Stomach (tissue), 9 donors: ENCODE data around the gene VPS13D. TPM values are rescaled to one million over a fixed set of nuclear protein-coding genes. Genes with fewer than 3 reads are reported as not detected.
A peak's percentile ranks its signal among the peaks of the same experiment; 100 is the strongest.

Experiments used
- DNase-seq, 2 donors: peaks; one replicate each; pipeline versions ENCODE4 v3.0.0 to v3.0.0-alpha.2; 2013 to 2019
- H3K27ac ChIP-seq, 5 donors: fragments of 200-600 bp in 4 of 5; sonication (generic) in 4 of 5; one replicate each; pipeline ENCODE4 v1.5.1; 2013 to 2019; ENCODE audit warnings: mild to moderate bottlenecking in 1 of 5, moderate library complexity in 1 of 5
- H3K27me3 ChIP-seq, 3 donors: fragments of 200-600 bp; sonication (generic); one replicate each; pipeline ENCODE4 v1.5.1; 2017 to 2019; ENCODE audit warnings: mixed run types in 1 of 3
- H3K36me3 ChIP-seq, 4 donors: fragments of 200-600 bp; sonication (generic); 1 replicate in 3 of 4; 2 replicates in 1 of 4; pipeline ENCODE4 v1.5.1; 2016 to 2019
- H3K4me1 ChIP-seq, 4 donors: fragments of 200-600 bp; sonication (generic); one replicate each; pipeline ENCODE4 v1.5.1; 2016 to 2019
- H3K4me3 ChIP-seq, 4 donors: fragments of 200-600 bp; sonication (generic) in 3 of 4; one replicate each; pipeline ENCODE4 v1.5.1; 2016 to 2019; ENCODE audit warnings: mild to moderate bottlenecking in 1 of 4
- H3K9me3 ChIP-seq, 4 donors: fragments of 200-600 bp; sonication (generic); one replicate each; pipeline ENCODE4 v1.5.1; 2016 to 2019
- CTCF ChIP-seq, 7 experiments: fragments of 450-650 bp in 4 of 7; fragments of 200-600 bp in 3 of 7; sonication (generic) in 3 of 7; IDR thresholded peaks; one replicate each; pipeline ENCODE4 v1.5.1; 2016 to 2019; ENCODE audit warnings: antibody characterized with exemption in 7 of 7, control low read depth in 2 of 7, mild to moderate bottlenecking in 1 of 7
- EP300 ChIP-seq: sonication (generic); formaldehyde crosslinking; IDR thresholded peaks from one replicate; pipeline ENCODE4 v1.6.1; 2017; ENCODE audit warnings: antibody characterized with exemption
- POLR2A ChIP-seq, 4 donors: fragments of 450-650 bp; IDR thresholded peaks; one replicate each; pipeline ENCODE4 v1.6.1; 2016; ENCODE audit warnings: antibody characterized with exemption in 4 of 4, control low read depth in 2 of 4, mild to moderate bottlenecking in 1 of 4, moderate library complexity in 1 of 4
- POLR2AphosphoS5 ChIP-seq, 3 donors: sonication (generic); formaldehyde crosslinking; IDR thresholded peaks; one replicate each; pipeline ENCODE4 v1.6.1; 2016; ENCODE audit warnings: antibody characterized with exemption in 3 of 3
- WGBS, 5 donors: extraction: QIAGEN DNeasy Blood & Tissue Kit in 3 of 5; methylation state at CpG; one replicate each; pipeline versions ENCODE4 v1.1.5 to v1.1.7; 2013 to 2018; 5-methylcytosine and 5-hydroxymethylcytosine counted together
- intact Hi-C: fragments of 100-400 bp; cut with DNase I; formaldehyde crosslinking; loops from one replicate; pipeline ENCODE4 v1.15.1; 2023; ENCODE audit warnings: low total_unique reads
- polyA plus RNA-seq, 3 donors: library from polyadenylated mRNA; stranded (reverse); fragments of 200-250 nt; gene quantifications; one replicate each; pipeline ENCODE4 v1.2.3, GENCODE V29; 2013
- total RNA-seq, 5 donors: library from RNA; depleted of rRNA; stranded (reverse); fragments of >200 nt; gene quantifications; one replicate each; pipeline versions ENCODE4 v1.1.0 to v1.2.3, GENCODE V29; 2014 to 2016
- donor health status: healthy with polysubstance abuse.
- donor health status: Bipolar disorder and iron deficiency.
- donor health status: healthy.

Gene VPS13D
- total and polyA plus RNA-seq, 8 donors, result 6.7 to 106 (median 66.5) TPM

GRCh38 chr1:12275370-12275769 is 45.5 kb downstream of the VPS13D start:
- WGBS, 5 donors, result 60 to 78% (median 67%) methylated on average over 4 of the region's 4 CpGs
- H3K36me3 ChIP-seq, result peaks cover 70 to 100% (median 99%) of the 10 kb centered on the region in 4 donors
- intact Hi-C loops, result no loop called here
- H3K4me3 ChIP-seq, result no peak overlapping the region
- no peak overlapping the region for H3K27ac ChIP-seq
- H3K9me3 ChIP-seq, result no peaks in the 10 kb centered on the region
- no peaks in the 10 kb centered on the region for H3K27me3 ChIP-seq
- peaks cover 0 to 12% (median 6%) of the 10 kb centered on the region in 4 donors for H3K4me1 ChIP-seq
- DNase-seq, result peak; percentile 30 to 59
- TF ChIP-seq POLR2AphosphoS5 (IDR thresholded peaks at IDR 0.05) (no peak), POLR2A (IDR thresholded peaks at IDR 0.05) (no peak), CTCF (IDR thresholded peaks at IDR 0.05) (peak in 5 of 7 experiments; percentile 22 to 62 (median 44)), EP300 (no peak)

DNA sequence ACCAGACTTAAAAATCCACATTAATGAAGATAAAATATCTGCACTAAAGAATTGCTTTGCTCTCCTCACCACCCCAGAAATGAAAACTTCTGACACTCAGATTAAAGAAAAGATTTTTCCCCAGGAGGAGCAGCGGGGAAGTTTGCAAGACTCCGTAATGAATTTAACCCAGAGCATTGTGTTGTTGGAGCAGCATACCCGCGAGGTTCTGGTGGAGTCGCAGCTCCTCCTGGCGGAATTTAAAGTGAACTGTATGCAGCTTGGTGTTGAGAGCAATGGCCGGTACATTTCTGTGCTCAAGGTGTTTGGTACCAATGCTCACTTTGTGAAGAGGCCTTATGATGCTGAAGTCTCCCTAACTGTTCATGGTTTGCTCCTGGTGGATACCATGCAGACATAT is 46.4 kb downstream of the VPS13D start:
- Histone ChIP-seq H3K36me3 (peaks cover 70 to 99% (median 97%) of the 10 kb centered on the region in 4 donors), H3K4me3 (no peak overlapping the region), H3K9me3 (no peaks in the 10 kb centered on the region), H3K27ac (no peak overlapping the region), H3K27me3 (no peaks in the 10 kb centered on the region), H3K4me1 (peaks cover 0 to 12% (median 6%) of the 10 kb centered on the region in 4 donors)
- intact Hi-C loops, result no loop called here
- WGBS, 5 donors, result 45 to 69% (median 56%) methylated on average over 7 of the region's 7 CpGs
- no peak for TF ChIP-seq EP300
- peak in 4 of 7 experiments; percentile 39 to 55 (median 48) for TF ChIP-seq CTCF (IDR thresholded peaks at IDR 0.05)
- TF ChIP-seq POLR2A (IDR thresholded peaks at IDR 0.05), result no peak
- TF ChIP-seq POLR2AphosphoS5 (IDR thresholded peaks at IDR 0.05), result no peak
- DNase-seq, result peak; percentile 35 to 72

GRCh38 chr1:12279003-12279402 is 49.2 kb downstream of the VPS13D start:
- Histone ChIP-seq H3K4me1 (peaks cover 0 to 12% (median 6%) of the 10 kb centered on the region in 4 donors), H3K9me3 (no peaks in the 10 kb centered on the region), H3K27me3 (no peaks in the 10 kb centered on the region), H3K36me3 (peaks cover 70 to 99% (median 97%) of the 10 kb centered on the region in 4 donors), H3K4me3 (no peak overlapping the region), H3K27ac (no peak overlapping the region)
- 64 to 81% (median 76%) methylated on average over 3 of the region's 3 CpGs for WGBS, 5 donors
- no peak for DNase-seq
- no peak for TF ChIP-seq POLR2A (IDR thresholded peaks at IDR 0.05)
- no peak for TF ChIP-seq POLR2AphosphoS5 (IDR thresholded peaks at IDR 0.05)
- TF ChIP-seq CTCF (IDR thresholded peaks at IDR 0.05), result no peak
- no peak for TF ChIP-seq EP300
- intact Hi-C loops, result no loop called here

GRCh38 chr1:12279728-12280464 is 50.1 kb downstream of the VPS13D start:
- no peak for DNase-seq
- Histone ChIP-seq H3K4me1 (peaks cover 0 to 12% (median 6%) of the 10 kb centered on the region in 4 donors), H3K36me3 (peaks cover 68 to 99% (median 97%) of the 10 kb centered on the region in 4 donors), H3K27ac (no peak overlapping the region), H3K27me3 (no peaks in the 10 kb centered on the region), H3K4me3 (no peak overlapping the region), H3K9me3 (no peaks in the 10 kb centered on the region)
- TF ChIP-seq POLR2A (IDR thresholded peaks at IDR 0.05) (no peak), CTCF (IDR thresholded peaks at IDR 0.05) (no peak), POLR2AphosphoS5 (IDR thresholded peaks at IDR 0.05) (no peak), EP300 (no peak)
- intact Hi-C loops, result no loop called here
- 83 to 93% (median 92%) methylated on average over 4 of the region's 4 CpGs for WGBS, 5 donors
